Endothelial cell of umbilical vein (primary cell): ENCODE data around the gene GUCD1. TPM values are rescaled to one million over a fixed set of nuclear protein-coding genes. Genes with fewer than 3 reads are reported as not detected.

Source experiments
- BruUV-seq: library from RNA; stranded (reverse); fragments of 400-500 nt; replicated peaks from 2 replicates; lab custom pipeline; 2021; lab: Mats Ljungman, UMichigan
- CTCF ChIA-PET: fragments of 300-600, 350-600 bp; sonication (Branson Sonifier 250); formaldehyde crosslinking; loops from one replicate; lab custom pipeline; 2021; ENCODE audit warnings: antibody characterized with exemption, inconsistent platforms; lab: Charles Lee
- POLR2A ChIA-PET: fragments of 300-600, 350-600 bp; sonication (Branson Sonifier 250); formaldehyde crosslinking; loops from one replicate; lab custom pipeline; 2021; ENCODE audit warnings: antibody characterized with exemption, inconsistent platforms; lab: Charles Lee
- DNase-seq: peaks from one replicate; pipeline ENCODE4 v3.0.0-alpha.2; 2011; ENCODE audit warnings: low read depth, low spot score
- FAIRE-seq: peaks from 2 replicates; lab custom pipeline; 2011; peaks lifted over from hg19 to GRCh38; lab: Jason Lieb, UNC
- H2AFZ ChIP-seq: 2 replicates; pipeline ENCODE4 v1.6.0; 2012; ENCODE audit warnings: low read depth, low read length, control low read depth, inconsistent platforms
- H3K27ac ChIP-seq: 2 replicates; pipeline ENCODE4 v1.5.1; 2011; ENCODE audit warnings: low read depth, mild to moderate bottlenecking, control low read depth, low read length, moderate library complexity; ENCODE audit not compliant: insufficient read depth
- H3K27me3 ChIP-seq, 2 experiments: 2 replicates each; pipeline versions ENCODE4 v1.6.0 to v1.6.1; 2011; ENCODE audit warnings: low read length in 2 of 2, mixed read lengths in 1 of 2; ENCODE audit not compliant: control insufficient read depth in 2 of 2, insufficient read depth in 2 of 2
- H3K36me3 ChIP-seq, 2 experiments: 2 replicates in 1 of 2; 3 replicates in 1 of 2; pipeline ENCODE4 v1.5.1; 2011; ENCODE audit warnings: low read length in 2 of 2, mild to moderate bottlenecking in 1 of 2, moderate library complexity in 1 of 2; ENCODE audit not compliant: control insufficient read depth in 2 of 2, insufficient read depth in 2 of 2; ENCODE audit errors: extremely low read depth in 1 of 2
- H3K4me1 ChIP-seq: 3 replicates; pipeline ENCODE4 v1.5.1; 2011; ENCODE audit warnings: mild to moderate bottlenecking, low read length; ENCODE audit not compliant: control insufficient read depth, insufficient read depth; ENCODE audit errors: extremely low read depth
- H3K4me2 ChIP-seq: 2 replicates; pipeline ENCODE4 v1.6.1; 2011; ENCODE audit warnings: low read length, control low read depth, mixed read lengths; ENCODE audit not compliant: insufficient read depth
- H3K4me3 ChIP-seq, 3 experiments: fragments of 200-600 bp in 1 of 3; sonication (generic), shearing (Covaris generic) in 1 of 3; replicated peaks in 1 of 3; 2 replicates each; pipeline ENCODE4 v1.5.1; 2011 to 2016; ENCODE audit warnings: control low read depth in 3 of 3, low read length in 3 of 3, mild to moderate bottlenecking in 2 of 3, inconsistent platforms in 1 of 3, low read depth in 1 of 3, moderate library complexity in 1 of 3; ENCODE audit not compliant: insufficient read depth in 1 of 3
- H3K79me2 ChIP-seq: 2 replicates; pipeline ENCODE4 v1.6.0; 2012; ENCODE audit warnings: low read length, inconsistent platforms; ENCODE audit not compliant: control insufficient read depth, insufficient read depth
- H3K9ac ChIP-seq: replicated peaks from 2 replicates; pipeline ENCODE3; 2011; ENCODE audit warnings: low read length, control low read depth; ENCODE audit not compliant: insufficient read depth; ENCODE audit errors: extremely low read depth
- H3K9me1 ChIP-seq: replicated peaks from 3 replicates; pipeline ENCODE4 v1.6.0; 2011; ENCODE audit warnings: mild to moderate bottlenecking, low read length; ENCODE audit not compliant: control insufficient read depth, insufficient read depth; ENCODE audit errors: extremely low read depth
- H3K9me3 ChIP-seq: replicated peaks from 2 replicates; pipeline ENCODE4 v1.5.1; 2012; ENCODE audit warnings: low read length, inconsistent platforms; ENCODE audit not compliant: control insufficient read depth, insufficient read depth
- H4K20me1 ChIP-seq: replicated peaks from 2 replicates; pipeline ENCODE3; 2011; ENCODE audit warnings: mild to moderate bottlenecking, low read length; ENCODE audit not compliant: control insufficient read depth, insufficient read depth; ENCODE audit errors: extremely low read depth
- EZH2 ChIP-seq: IDR thresholded peaks from 2 replicates; pipeline ENCODE4 v1.6.1; 2012; ENCODE audit warnings: borderline replicate concordance, low read depth, mild to moderate bottlenecking, moderate library complexity, low read length, inconsistent platforms; ENCODE audit not compliant: severe bottlenecking
- FOS ChIP-seq: IDR thresholded peaks from 2 replicates; pipeline ENCODE4 v1.6.1; 2011; ENCODE audit warnings: mild to moderate bottlenecking, low read length, moderate library complexity, borderline replicate concordance; ENCODE audit not compliant: insufficient read depth
- GATA2 ChIP-seq: IDR thresholded peaks from 2 replicates; pipeline ENCODE4 v1.7.0; 2011; ENCODE audit warnings: low read depth, mild to moderate bottlenecking, moderate library complexity, mixed read lengths, low read length; ENCODE audit not compliant: insufficient read length, insufficient read depth
- JUN ChIP-seq: IDR thresholded peaks from 2 replicates; pipeline ENCODE4 v1.6.1; 2011; ENCODE audit warnings: borderline replicate concordance, low read depth; ENCODE audit not compliant: insufficient read length, insufficient read depth
- MAX ChIP-seq: IDR thresholded peaks from 2 replicates; pipeline ENCODE4 v1.6.1; 2011; ENCODE audit not compliant: insufficient read depth, insufficient read length
- MYC ChIP-seq: IDR thresholded peaks from one replicate; pipeline ENCODE4 v1.6.1; 2011; ENCODE audit warnings: mild to moderate bottlenecking, low read depth, low read length
- POLR2A ChIP-seq: IDR thresholded peaks from 2 replicates; pipeline ENCODE4 v1.6.1; 2012; ENCODE audit warnings: low read depth, mild to moderate bottlenecking, control low read depth, low read length
- POLR2AphosphoS5 ChIP-seq: IDR thresholded peaks from 2 replicates; pipeline ENCODE4 v1.6.1; 2012; ENCODE audit warnings: low read depth, mild to moderate bottlenecking, control low read depth, low read length, moderate library complexity; ENCODE audit not compliant: insufficient read depth
- dilution Hi-C: fragments of 300-500 bp; cut with MboI; formaldehyde crosslinking; loops from one replicate; pipeline ENCODE4 v1.15.0; 2019; ENCODE audit warnings: low sequenced_read_pairs; ENCODE audit not compliant: extremely low pct_ligation_motif_present
- intact Hi-C: fragments of 100-400 bp; cut with micrococcal nuclease; formaldehyde crosslinking; loops from one replicate; pipeline ENCODE4 v1.10.0; 2022
- polyA plus RNA-seq, 4 experiments: library from polyadenylated mRNA; depleted of rRNA in 3 of 4; stranded (reverse) in 3 of 4; unstranded in 1 of 4; fragments of >200 nt; gene quantifications; 2 replicates each; pipeline versions ENCODE4 v1.2.1 to v1.2.3, GENCODE V29; 2011 to 2012; ENCODE audit warnings: missing spikeins in 1 of 4
- total RNA-seq: library from RNA; stranded (reverse); gene quantifications from 2 replicates; pipeline ENCODE4 v1.2.3, GENCODE V29; 2021
- TF ChIP-seq, protein P1 (sequence below), 2 donors: IDR thresholded peaks; 1 replicate in 1 of 2; 2 replicates in 1 of 2; pipeline ENCODE4 v1.5.1; 2011; ENCODE audit warnings: low read length in 2 of 2, mild to moderate bottlenecking in 2 of 2, moderate library complexity in 2 of 2, control low read depth in 1 of 2, inconsistent platforms in 1 of 2, low read depth in 1 of 2; ENCODE audit not compliant: insufficient read depth in 1 of 2; ENCODE audit errors: extremely low read depth in 1 of 2

The GUCD1 gene
- total and polyA plus RNA-seq, 2 donors (not counting 3 experiments of a cell fraction or from before 2014, with no cell fraction given), result 116 to 138 TPM

- Histone ChIP-seq H3K9ac (no peak overlapping the region), H3K4me2 (no peak overlapping the region), H3K27me3 (no peaks in the 10 kb centered on the region), H4K20me1 (no peaks in the 10 kb centered on the region), H2AFZ (no peak overlapping the region), H3K27ac (no peak overlapping the region), H3K4me1 (peaks cover under 1% of the 10 kb centered on the region), H3K36me3 (no peaks in the 10 kb centered on the region), H3K9me1 (no peaks in the 10 kb centered on the region), H3K4me3 (no peak overlapping the region), H3K9me3 (no peaks in the 10 kb centered on the region), H3K79me2 (no peaks in the 10 kb centered on the region)
- dilution Hi-C loops (no loop called here), intact Hi-C loops (loop anchor here (5.0 kb wide), 1 partner anchor 229 kb away; the partner anchor contains the start of gene SPECC1L)
- BruUV-seq, result no TSS peak
- ChIA-PET CTCF (interaction anchor here (1.3 to 4.0 kb wide), 5 partner anchors 14 to 178 kb away, joined by 4 to 64 read pairs (median 10); partner anchors contain the start of gene ADORA2A), POLR2A (no interaction called here)
- TF ChIP-seq JUN (no peak), POLR2AphosphoS5 (no peak), POLR2A (no peak), FOS (no peak), GATA2 (no peak), MYC (no peak), EZH2 (no peak), MAX (no peak)
- TF ChIP-seq, protein P1, sequence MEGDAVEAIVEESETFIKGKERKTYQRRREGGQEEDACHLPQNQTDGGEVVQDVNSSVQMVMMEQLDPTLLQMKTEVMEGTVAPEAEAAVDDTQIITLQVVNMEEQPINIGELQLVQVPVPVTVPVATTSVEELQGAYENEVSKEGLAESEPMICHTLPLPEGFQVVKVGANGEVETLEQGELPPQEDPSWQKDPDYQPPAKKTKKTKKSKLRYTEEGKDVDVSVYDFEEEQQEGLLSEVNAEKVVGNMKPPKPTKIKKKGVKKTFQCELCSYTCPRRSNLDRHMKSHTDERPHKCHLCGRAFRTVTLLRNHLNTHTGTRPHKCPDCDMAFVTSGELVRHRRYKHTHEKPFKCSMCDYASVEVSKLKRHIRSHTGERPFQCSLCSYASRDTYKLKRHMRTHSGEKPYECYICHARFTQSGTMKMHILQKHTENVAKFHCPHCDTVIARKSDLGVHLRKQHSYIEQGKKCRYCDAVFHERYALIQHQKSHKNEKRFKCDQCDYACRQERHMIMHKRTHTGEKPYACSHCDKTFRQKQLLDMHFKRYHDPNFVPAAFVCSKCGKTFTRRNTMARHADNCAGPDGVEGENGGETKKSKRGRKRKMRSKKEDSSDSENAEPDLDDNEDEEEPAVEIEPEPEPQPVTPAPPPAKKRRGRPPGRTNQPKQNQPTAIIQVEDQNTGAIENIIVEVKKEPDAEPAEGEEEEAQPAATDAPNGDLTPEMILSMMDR (IDR thresholded peaks at IDR 0.05; ENCODE audit: extremely low read depth in 1 of 2, insufficient read depth in 1 of 2, low read depth in 1 of 2, low read length in 2 of 2), result no peak
- FAIRE-seq (no peak), DNase-seq (no peak)
Observed at GRCh38 chr22:24501301-24502005, 53.5 kb downstream of the GUCD1 start.
